ENCODE measurements around the gene TBATA.

DNA sequence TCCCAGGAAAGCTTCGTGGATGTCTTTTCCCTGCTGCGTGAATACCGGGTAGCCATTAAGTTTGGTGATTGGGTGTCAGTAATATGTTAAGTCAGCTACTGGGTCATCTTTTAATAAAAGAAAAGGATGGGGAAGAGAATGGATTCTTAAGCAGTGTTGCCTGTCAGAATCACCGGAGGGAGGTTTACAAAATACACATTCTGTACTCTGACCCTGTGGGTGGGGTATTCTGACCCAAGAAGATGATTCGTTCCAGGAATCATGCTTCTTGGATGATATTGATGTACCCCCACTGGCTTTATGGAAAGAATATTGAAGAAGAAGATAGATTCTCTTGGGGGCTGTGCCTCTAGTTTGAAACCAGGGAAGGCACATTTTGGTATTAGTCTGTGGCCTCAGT, 48.8 kb upstream of the TBATA start:
- TF ChIP-seq, protein P1, sequence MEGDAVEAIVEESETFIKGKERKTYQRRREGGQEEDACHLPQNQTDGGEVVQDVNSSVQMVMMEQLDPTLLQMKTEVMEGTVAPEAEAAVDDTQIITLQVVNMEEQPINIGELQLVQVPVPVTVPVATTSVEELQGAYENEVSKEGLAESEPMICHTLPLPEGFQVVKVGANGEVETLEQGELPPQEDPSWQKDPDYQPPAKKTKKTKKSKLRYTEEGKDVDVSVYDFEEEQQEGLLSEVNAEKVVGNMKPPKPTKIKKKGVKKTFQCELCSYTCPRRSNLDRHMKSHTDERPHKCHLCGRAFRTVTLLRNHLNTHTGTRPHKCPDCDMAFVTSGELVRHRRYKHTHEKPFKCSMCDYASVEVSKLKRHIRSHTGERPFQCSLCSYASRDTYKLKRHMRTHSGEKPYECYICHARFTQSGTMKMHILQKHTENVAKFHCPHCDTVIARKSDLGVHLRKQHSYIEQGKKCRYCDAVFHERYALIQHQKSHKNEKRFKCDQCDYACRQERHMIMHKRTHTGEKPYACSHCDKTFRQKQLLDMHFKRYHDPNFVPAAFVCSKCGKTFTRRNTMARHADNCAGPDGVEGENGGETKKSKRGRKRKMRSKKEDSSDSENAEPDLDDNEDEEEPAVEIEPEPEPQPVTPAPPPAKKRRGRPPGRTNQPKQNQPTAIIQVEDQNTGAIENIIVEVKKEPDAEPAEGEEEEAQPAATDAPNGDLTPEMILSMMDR (IDR thresholded peaks at IDR 0.05), result no peak
- TF ChIP-seq POLR2A (IDR thresholded peaks at IDR 0.05), result no peak
- no peak for TF ChIP-seq POLR2AphosphoS5 (IDR thresholded peaks at IDR 0.05)
- TF ChIP-seq EP300 (IDR thresholded peaks at IDR 0.05), result no peak
